Measurements from ENCODE around the gene UBE2D1. TPM values are rescaled to one million over a fixed set of nuclear protein-coding genes. Genes with fewer than 3 reads are reported as not detected.

Gene UBE2D1
- total RNA-seq, 1 experiment from 2014 or later, result 27.0 TPM

DNA sequence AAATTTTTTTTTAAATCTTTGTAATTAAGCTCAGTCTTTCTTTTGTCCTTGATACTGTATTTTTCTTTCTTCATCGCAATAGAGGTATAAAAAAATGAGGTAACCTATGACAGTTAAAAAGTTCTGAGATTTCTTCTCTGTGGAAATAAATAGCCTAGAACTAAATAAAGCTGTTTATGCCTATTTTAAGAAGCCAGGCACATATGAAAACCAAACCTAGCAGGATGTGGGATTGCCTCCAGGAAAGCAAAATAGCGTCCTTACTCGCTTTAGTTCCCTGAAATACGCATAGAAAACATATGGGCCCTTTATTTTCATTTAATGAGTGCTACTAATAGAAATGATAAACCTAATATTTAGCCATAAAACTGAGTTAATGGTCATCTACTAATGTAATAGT, 6.6 kb downstream of the UBE2D1 start:
- DNase-seq (ENCODE audit: low spot score), result no peak

DNA sequence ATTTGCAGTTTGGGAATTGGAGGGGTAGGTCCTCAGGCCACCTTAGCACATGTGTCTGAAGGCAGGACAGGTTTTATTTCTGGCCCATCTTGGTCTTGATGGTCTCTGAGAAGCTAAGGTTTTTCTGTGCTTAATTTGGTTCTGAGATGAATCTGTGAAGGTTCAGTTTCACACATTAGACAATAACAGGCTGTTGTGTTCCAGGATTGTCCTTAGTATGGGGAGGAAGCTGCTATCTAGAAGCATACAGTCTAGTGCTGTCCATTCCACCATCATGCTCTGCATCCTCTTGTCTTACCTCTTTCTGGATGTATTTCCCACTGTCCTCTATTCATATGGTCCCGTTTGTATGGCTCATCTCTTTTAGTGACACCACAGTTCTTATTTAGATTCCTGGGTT, 7.1 kb downstream of the UBE2D1 start:
- DNase-seq (ENCODE audit: low spot score), result no peak

DNA sequence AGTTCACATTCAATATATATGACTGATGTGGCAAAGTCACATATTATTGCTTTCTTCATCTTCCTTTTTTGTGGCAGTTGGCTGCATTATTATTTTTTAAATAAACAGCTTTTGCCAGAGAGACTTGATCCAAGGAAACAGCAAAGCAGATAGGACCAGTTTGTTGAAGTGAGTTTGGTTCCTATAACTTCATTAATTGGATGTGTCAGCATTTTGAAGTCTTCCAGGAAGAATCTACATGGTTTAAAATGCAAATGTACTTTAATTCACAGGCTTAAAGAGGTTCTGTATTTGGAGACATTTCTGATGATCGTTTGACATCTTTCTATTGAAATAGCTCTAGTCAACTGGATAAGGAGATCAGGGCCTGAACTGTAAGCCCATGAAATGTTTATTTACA, 13.2 kb downstream of the UBE2D1 start:
- DNase-seq (ENCODE audit: low spot score), result no peak

DNA sequence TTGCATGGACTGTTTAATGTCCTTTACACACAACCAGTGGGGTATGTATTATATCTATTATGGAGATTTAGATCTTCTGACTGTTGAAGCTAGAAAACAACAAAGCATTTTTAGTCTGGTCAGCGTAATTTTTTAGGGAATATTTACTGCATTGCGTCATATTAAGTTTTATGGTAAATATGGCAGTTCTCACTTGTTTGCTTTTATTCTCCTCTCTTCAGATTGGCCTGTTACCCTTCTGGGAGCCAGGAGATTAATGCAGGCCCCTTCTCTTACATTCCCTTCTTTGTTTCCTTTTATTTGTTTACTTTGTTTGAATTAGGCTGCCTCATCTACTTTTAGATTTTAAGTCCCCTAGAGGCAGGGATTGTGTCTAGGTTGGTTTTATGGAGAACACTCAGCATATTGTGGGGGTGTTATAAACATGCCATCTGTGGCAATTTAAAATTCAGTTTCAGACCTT, 13.8 kb downstream of the UBE2D1 start:
- no peak for DNase-seq (ENCODE audit: low spot score)

DNA sequence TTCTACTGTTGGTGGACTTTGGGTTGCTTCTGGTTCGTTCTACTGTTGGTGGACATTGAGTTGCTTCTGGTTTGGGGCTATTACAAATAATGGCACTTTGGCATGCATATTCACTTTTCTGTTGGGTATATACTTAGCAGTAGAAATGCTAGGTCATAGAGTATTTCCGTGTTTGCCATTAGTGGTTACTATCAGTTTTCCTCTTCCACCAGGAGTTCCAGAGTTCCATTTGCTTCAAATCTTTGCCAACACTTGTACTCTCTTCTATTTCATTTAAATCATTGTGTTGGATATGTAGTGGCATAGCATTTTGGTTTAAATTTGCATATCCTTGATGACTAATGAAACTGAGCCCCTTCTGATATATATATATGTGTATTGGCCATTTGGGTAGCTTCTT, 15.2 kb downstream of the UBE2D1 start:
- DNase-seq (ENCODE audit: low spot score), result no peak

DNA sequence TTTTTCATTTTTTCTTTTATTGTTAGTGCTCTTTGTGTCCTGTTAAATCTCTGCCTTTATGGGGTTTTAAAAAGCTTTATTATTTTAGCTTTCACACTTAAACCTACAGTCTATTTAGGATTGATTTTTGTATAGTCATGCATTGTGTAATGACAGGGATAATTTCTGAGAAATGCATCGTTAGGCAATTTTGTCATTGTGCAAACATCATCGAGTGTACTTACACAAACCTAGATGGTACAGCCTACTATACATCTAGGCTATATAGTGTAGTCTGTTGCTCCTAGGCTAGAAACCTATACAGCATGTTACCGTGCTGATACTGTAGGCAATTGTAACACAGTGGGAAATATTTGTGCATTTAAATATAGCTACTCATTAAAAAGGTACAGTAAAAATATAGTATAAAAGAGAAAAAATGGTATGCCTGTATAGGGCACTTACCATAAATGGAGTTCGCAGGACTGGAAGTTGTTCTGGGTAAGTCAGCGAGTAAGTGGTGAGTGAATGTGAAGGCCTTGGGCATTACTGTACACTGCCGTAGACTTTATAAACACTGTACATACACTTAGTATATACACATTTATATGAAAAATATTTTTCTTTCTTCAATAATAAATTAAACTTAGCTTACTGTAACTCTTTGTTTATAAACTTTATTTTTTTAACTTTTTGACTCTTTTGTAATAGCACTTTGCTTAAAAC, 16.0 kb downstream of the UBE2D1 start:
- DNase-seq (ENCODE audit: low spot score), result no peak

DNA sequence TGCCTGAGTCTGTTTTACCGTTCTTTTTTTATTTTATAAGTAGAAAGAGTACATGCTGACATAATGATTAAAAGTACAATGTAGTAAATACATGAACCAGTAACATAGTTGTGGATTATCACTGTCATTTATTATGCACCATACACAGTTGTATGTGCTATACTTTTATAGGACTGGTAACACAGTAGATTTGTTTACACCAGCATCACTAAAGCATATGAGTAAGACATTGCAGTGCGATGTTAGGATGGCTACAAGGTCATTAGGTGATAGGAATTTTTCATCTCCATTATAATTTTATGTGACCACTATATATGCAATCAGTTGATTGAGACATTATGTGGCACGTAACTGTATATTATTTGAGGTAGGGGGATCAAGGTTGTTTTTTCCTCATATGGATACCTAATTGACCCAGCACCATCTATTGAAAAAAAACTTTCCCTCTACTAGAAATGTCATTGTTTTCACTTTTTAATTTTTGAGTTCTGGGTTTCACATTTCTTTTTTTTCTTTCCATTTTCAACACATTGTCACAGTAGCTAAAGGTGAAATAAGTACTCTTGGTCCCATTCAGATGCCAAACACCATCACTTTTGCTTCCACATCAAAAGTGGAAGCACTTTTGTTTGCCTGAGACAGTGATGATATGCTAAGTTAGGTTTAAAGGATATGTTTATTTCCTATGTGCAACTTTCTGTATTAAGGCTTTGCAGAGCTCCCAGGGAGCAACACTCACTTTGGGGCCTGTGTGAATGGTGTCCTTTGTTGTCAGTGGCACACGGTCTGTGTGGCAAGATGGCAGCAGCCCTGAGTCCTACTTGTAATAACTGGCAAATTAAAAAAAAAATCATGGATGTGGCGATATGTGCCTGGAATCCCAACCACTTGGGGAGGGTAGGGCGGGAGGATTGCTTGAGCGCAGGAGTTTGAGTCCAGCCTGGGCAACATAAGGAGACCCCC, 17.1 kb downstream of the UBE2D1 start:
- no peak for DNase-seq (ENCODE audit: low spot score)

DNA sequence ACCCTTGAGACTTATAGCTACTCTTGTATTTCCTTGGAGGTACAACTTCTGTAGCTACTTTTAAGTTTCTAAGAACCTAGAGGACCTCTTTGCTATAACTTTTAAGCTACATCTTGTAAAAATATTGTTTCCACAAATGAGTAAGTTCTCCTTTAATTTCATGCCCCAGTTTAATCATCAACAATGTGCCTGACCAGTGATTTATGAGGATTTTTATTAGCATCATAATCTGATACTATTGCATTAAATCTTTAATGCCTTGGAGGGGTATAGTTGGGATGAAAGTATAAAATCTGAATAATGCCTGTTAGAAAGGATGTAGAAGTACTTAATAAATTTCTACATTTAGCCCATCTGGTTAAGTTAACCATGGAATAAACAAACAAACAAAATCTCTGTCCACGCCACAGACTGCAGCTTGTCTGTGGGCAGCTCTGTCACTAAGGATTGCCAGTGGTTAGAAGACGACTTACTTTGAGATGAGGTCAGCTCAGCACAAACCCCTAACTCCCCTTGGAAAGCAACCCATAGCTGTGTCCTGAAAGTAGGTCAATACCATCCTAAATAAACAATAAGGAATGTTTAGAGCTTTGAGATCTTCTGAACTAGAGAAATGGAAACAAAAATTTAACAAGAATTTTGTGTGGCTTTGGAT, 18.3 kb downstream of the UBE2D1 start:
- peak; percentile 31 for DNase-seq (ENCODE audit: low spot score)

DNA sequence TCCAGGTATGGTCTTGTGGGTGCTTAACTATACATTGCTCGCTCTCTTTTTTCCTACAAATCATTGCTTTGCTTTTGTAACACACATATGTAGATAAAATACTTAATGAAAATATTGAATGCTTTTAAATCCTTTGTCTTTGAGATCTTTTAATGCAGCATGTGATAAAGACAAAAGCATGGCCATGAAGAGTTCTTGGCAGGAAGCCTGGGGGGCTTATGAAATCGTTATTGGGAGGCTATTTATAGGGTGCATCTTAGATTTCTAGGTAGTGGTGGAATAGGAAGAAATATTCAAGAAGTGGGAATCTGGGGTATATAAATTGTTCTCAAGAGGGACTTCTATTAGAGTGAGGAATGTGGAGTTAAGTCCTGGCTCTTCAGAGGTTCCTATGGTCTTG, 21.9 kb downstream of the UBE2D1 start:
- no peak for DNase-seq (ENCODE audit: low spot score)

DNA sequence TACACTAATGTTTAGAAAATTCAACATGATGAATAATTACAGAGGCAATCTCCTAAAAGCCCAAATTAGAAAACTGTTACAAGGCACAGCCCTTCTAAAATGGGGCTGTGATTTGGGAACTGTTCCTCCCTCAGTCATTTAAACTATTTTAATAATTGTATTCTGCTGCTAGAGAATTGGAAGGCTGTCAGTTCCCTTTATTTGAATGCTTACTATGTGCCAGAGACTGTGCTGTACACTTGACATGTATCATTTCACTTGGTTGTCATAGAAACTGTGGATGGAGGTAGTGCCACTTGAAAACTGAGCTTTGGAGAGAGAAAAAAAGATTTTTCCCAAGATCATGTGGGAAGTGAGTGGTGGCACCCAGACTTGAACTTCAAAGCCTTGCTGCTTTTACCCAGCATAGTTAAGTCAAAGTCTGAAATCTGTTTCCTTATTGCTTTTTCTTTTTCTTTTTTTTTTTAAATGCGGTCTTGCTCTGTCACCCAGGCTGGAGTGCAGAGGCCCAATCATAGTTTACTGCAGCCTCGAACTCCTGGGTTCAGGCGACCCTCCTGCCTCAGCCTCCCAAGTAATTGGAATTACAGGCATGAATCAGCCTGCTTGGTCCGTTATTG, 23.6 kb downstream of the UBE2D1 start:
- DNase-seq (ENCODE audit: low spot score), result no peak

DNA sequence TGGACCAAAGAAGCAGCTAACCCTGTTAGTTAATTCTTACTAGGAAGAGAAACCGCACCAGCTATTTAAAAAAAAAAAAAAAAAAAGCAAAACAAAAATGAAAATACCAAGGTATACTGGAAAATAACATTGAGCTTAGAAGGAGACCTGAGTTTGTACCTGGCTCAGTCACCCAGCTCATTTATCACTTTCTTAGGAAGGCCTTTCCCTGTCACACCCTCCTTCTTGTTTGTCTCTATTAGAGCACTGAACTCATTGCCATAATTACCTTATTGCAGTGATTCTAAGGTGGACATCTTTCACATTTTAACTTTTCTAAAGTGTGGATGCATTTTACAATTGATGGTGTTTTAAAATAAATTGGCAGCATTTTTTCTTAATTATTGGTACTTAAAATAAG, 24.1 kb downstream of the UBE2D1 start:
- no peak for DNase-seq (ENCODE audit: low spot score)

DNA sequence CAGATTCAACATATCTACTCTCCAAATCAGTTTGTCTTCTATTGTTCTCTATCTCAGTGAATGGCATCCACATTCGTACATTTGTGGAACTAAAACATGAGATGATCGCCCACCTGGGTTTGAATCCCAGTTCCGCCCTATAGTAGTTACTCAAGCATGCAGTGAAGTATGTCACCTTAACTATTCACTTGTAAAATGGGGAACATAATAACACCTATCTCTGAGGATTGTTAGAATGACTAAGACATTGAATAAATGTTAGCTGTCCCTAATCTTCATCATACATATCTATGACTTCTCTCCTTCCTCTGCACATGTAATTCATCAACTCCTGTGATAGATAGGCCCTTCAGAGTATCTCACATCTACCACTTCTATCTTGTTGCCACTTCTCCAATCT, 24.7 kb downstream of the UBE2D1 start:
- no peak for DNase-seq (ENCODE audit: low spot score)

DNA sequence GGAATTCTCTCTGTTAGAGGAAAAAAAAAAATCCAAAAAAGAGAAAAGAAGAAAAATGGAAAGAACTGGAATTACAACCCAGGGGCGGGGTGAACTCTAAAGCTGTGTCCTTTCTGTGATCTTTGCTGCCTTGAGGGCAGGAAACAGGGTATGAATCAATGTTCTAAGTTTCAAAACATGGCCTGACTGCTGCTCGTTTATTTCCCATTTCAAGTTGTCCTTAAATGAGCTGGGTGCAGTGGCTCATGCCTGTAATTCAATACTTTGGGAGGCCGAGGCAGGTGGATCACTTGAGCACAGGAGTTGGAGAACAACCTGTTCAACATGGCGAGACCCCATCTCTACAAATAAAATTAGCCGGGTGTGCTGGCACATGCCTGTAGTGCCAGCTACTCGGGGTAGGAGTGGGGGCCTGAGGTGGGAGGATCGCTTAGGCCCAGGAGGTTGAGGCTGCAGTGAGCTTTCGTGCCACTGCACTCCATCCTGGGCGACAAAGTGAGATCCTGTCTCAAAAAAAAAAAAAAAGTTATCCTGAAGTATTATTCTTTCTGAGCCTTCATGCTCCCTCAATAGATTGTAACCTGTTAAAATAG, 25.7 kb downstream of the UBE2D1 start:
- no peak for DNase-seq (ENCODE audit: low spot score)

DNA sequence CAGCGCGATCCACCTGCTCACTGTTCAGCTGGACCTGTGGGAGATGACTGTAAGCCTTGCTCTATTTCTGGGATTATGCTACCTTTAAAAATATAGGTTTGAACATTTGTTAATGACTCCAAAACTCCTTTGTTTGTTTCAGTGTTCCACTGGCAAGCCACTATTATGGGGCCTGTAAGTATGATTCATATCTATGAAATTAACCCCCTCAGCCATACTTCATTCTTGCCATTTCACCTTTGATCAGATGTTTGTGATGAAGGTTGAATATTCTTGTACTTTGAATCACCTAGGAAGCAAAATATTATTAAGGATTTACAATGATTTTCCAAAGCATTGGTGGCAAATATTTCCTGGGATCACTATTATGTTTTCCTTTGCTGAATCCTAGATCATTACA, 26.5 kb downstream of the UBE2D1 start:
- no peak for DNase-seq (ENCODE audit: low spot score)

DNA sequence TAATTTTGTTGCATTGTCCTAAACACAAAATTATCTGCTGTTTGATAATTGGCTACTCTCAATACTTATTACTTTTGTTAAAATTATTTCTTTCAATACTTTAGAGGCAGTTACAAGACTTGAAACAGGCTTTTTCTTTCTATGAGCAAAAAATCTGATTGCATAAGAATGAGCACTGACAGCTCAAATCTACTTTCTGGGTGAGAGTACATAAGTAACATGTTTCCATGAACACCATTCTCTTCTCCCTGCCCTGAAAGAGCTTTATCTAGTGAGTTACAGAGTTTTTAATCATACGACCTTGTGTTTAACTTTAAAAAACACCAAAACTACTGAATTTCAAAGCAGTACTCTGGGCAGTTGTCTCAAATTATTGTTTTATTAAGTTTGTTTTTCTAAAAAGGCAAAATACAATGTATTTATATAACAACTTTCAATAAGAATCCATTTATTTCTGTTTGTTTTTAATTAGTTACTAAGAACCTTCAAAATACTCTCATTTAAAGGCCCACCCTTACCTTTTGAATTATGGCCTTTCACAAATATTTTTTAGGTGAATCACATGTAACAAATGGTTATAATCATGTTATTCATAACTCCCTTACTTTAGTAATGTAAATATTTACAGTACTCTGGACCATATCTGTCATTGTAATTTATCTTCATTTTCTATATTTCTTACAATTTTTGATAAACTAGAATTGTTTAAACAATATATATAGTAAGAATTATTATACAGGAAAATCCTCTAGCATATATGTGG, 27.4 kb downstream of the UBE2D1 start:
- DNase-seq (ENCODE audit: low spot score), result no peak

DNA sequence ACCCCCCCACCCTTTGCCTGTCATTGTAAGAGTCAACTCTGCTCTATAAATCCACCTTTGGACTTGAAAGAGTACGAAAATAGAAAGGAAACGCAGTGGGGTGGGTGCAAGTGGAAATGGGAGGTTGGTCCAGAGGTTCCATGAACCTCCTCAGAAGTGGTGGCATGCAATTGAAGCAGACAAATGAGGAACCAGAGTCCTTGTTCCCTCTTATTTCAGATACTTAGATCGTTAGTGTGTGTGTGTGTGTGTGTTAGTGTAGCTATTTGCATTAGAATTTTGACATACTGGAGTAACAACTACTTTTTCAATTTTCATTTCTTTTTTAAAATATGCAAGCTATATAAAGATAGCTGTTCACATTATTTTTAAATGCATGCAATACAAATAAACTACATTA, 32.3 kb downstream of the UBE2D1 start:
- no peak for DNase-seq (ENCODE audit: low spot score)

DNA sequence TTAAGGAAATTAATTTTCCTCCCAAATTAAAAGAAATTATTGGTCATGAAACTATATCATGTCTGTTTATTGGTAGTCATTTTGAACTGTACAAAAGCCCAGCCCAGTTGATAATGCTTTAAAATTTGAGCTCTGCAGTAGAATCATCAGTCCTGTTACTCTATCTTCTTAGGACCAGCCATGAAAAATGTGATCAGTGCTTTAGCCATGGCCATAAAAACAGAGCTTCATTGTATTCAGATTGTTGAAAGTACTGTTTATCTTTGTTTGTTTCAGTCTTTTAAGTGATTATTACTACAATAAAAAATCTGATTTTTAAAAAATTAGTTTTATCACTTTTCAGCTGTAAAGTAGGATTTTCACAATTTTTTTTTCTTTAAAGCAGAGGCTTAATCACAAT, 36.7 kb downstream of the UBE2D1 start:
- no peak for DNase-seq (ENCODE audit: low spot score)

DNA sequence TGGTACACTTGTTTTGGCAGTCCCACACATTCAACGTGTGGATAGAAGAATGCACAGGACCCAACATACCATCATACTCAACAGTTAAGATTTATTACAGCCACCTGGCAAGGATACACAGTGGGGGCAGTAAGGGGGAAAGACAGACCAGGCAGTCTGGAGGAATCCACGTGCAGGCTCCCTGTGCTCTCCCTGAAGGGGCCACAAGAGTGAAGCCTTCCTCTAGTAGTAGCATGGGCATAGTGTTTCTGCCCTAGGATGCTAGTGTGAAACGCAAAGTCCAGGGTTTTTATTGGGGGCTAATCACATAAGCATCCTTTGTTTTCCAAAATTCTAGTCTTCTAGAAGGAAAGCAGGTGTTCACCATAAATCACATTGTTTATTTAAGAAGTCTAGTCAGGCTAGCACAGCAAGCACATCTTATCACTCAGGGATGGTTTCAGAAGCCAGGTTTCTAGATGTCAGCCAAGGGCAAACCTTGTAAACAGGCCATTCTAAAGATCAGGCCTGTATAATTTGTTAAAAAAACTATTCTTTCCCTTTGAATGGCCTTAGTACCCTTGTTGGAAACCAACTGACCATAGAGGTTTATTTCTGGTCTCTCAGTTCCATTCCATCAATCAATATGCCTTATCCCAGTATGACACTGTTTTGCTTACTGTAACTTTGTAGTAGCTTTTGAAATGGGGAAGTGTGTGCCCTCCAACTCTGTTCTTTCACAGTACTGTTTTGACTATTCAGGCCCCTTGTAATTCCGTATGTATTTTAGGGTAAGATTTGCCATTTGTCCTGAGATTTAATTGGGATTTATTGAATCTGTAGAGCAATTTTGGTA, 38.0 kb downstream of the UBE2D1 start:
- DNase-seq (ENCODE audit: low spot score), result no peak

DNA sequence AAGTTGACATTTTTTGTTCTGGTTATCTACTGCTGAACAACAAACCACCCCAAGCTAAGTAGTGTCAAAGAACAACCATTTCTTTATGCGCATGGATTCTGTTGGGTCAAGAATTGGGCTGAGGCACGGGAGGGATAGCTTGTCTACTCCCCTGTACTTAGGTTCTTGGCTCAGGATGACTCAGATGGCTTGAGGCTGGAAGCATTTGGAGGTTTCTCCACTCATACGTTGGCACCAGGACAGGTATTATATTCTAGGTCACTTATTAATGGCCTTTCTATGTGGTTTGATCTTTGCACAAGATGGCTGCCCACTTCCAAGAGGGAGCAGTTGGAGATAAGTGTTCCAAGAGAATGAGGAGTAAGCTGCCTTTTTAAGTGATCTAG, 38.6 kb downstream of the UBE2D1 start:
- no peak for DNase-seq (ENCODE audit: low spot score)

DNA sequence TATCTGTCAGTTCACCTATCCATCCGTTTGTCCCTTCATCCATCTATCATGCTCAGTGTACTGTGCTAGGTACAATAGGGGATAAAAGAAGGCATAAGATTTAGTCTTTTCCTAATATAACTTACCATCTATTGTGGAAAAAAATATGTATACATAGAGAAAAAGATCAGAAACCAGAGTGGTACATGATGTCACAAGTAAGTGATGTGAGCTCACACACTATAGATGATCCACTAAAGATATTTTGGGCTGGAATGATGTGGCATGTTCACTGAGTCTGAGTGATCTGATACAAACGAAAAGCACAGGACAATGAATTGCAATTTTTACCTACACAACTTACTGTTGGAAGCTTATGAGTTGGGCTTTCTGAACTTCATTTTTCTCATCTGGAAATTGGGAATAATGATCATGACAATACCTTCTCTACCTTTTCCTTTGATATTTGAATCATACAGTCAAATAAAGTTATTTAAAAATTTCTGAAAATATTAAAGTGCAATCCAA, 47.7 kb downstream of the UBE2D1 start:
- DNase-seq (ENCODE audit: low spot score), result no peak
